A549 (cell line): ENCODE data around the gene TIGD3. TPM values are rescaled to one million over a fixed set of nuclear protein-coding genes. Genes with fewer than 3 reads are reported as not detected.
A peak's percentile ranks its signal among the peaks of the same experiment; 100 is the strongest.

Experiments
- ATAC-seq, 2 experiments: fragments of 200-7000 bp in 1 of 2; fragments of >200 bp in 1 of 2; cut with Nextera tagmentation in 1 of 2; cut with Tn5 transposase in 1 of 2; 3 replicates each; pipeline versions ENCODE4 v1.8.0 to v1.9.1; 2018 to 2020; ENCODE audit warnings: mild to moderate bottlenecking in 1 of 2, moderate library complexity in 1 of 2
- CTCF ChIA-PET: fragments of 300-600 bp; sonication (Branson Sonifier 250); formaldehyde crosslinking; extraction: SDS; loops from one replicate; lab custom pipeline; 2021; ENCODE audit warnings: antibody characterized with exemption, inconsistent platforms; lab: Yijun Ruan, JAX
- POLR2A ChIA-PET: fragments of 350-600 bp; formaldehyde crosslinking; extraction: SDS; loops from one replicate; lab custom pipeline; 2021; ENCODE audit warnings: antibody characterized with exemption, inconsistent platforms; lab: Yijun Ruan, JAX
- DNase-seq, 2 experiments: peaks; one replicate each; pipeline versions ENCODE4 v3.0.0 to v3.0.0-alpha.2; 2011 to 2016; ENCODE audit warnings: low read depth in 1 of 2, low spot score in 1 of 2
- FAIRE-seq: peaks from 2 replicates; lab custom pipeline; 2011; peaks lifted over from hg19 to GRCh38; lab: Jason Lieb, UNC
- H3K27ac ChIP-seq, 2 experiments: fragments of >200 bp; sonication (Bioruptor Twin); formaldehyde crosslinking; 3 replicates each; pipeline ENCODE4 v1.5.1; 2016 to 2017
- H3K4me1 ChIP-seq: fragments of >200 bp; sonication (Bioruptor Twin); formaldehyde crosslinking; 3 replicates; pipeline ENCODE4 v1.6.1; 2016
- H3K4me2 ChIP-seq: fragments of >200 bp; sonication (Bioruptor Twin); formaldehyde crosslinking; 3 replicates; pipeline ENCODE4 v1.6.1; 2016
- H3K4me3 ChIP-seq: fragments of >200 bp; sonication (Bioruptor Twin); formaldehyde crosslinking; 3 replicates; pipeline ENCODE4 v1.5.1; 2016
- H3K9me3 ChIP-seq: fragments of >200 bp; sonication (Bioruptor Twin); formaldehyde crosslinking; 3 replicates; pipeline ENCODE4 v1.6.1; 2016
- BCL3 ChIP-seq: fragments of >200 bp; sonication (Bioruptor Twin); formaldehyde crosslinking; IDR thresholded peaks from 3 replicates; pipeline ENCODE4 v1.6.1; 2016
- CHD4 ChIP-seq: fragments of 200-600 bp; sonication (generic); IDR thresholded peaks from 2 replicates; pipeline ENCODE4 v1.6.1; 2016; ENCODE audit warnings: antibody characterized with exemption, mild to moderate bottlenecking, borderline replicate concordance
- CTCF ChIP-seq: fragments of >200 bp; sonication (Bioruptor Twin); formaldehyde crosslinking; IDR thresholded peaks from 3 replicates; pipeline ENCODE4 v1.5.1; 2016
- ESRRA ChIP-seq: fragments of 150-350 bp; IDR thresholded peaks from 2 replicates; pipeline ENCODE4 v1.6.1; 2014; ENCODE audit warnings: mild to moderate bottlenecking, low read length, borderline replicate concordance
- FOXS1 ChIP-seq: fragments of 250-450 bp; sonication (Bioruptor Pico); IDR thresholded peaks from 2 replicates; pipeline ENCODE4 v1.5.0; 2020; ENCODE audit warnings: mild to moderate bottlenecking, moderate library complexity
- HOXB13 ChIP-seq: fragments of 250-450 bp; sonication (Bioruptor Pico); IDR thresholded peaks from 2 replicates; pipeline ENCODE4 v1.5.0; 2020; ENCODE audit warnings: low read depth, mild to moderate bottlenecking, moderate library complexity
- JUN ChIP-seq, 2 experiments: fragments of >200 bp; sonication (Bioruptor Twin); formaldehyde crosslinking; IDR thresholded peaks; 2 replicates in 1 of 2; 3 replicates in 1 of 2; pipeline ENCODE4 v1.6.1; 2016 to 2017
- MAX ChIP-seq: IDR thresholded peaks from 2 replicates; pipeline ENCODE4 v1.6.1; 2012
- PHF8 ChIP-seq: fragments of 200-600 bp; sonication (generic); IDR thresholded peaks from 2 replicates; pipeline ENCODE4 v1.6.1; 2016; ENCODE audit warnings: low read depth, mild to moderate bottlenecking, antibody characterized with exemption, moderate library complexity, borderline replicate concordance
- POLR2A ChIP-seq: IDR thresholded peaks from 2 replicates; pipeline ENCODE4 v1.6.1; 2012; ENCODE audit warnings: mild to moderate bottlenecking, low read length
- RAD21 ChIP-seq, 2 experiments: fragments of >200 bp in 1 of 2; sonication (Bioruptor Twin) in 1 of 2; formaldehyde crosslinking in 1 of 2; IDR thresholded peaks in 1 of 2; conservative IDR thresholded peaks in 1 of 2; 2 replicates in 1 of 2; 3 replicates in 1 of 2; pipeline ENCODE4 v1.6.1; 2012 to 2018; ENCODE audit warnings: inconsistent platforms in 1 of 2
- REST ChIP-seq: fragments of 200-600 bp; sonication (generic); IDR thresholded peaks from 2 replicates; pipeline ENCODE4 v1.6.1; 2016; ENCODE audit warnings: antibody characterized with exemption, mild to moderate bottlenecking, moderate library complexity
- SMC3 ChIP-seq: fragments of >200 bp; sonication (Bioruptor Twin); formaldehyde crosslinking; IDR thresholded peaks from 3 replicates; pipeline ENCODE4 v1.6.1; 2018; ENCODE audit warnings: inconsistent platforms
- USF2 ChIP-seq: fragments of 450-650 bp; IDR thresholded peaks from 2 replicates; pipeline ENCODE4 v1.6.1; 2014; ENCODE audit warnings: antibody characterized with exemption
- ZNF302 ChIP-seq: fragments of 250-450 bp; sonication (Bioruptor Pico); IDR thresholded peaks from 2 replicates; pipeline ENCODE4 v1.9.0; 2021; ENCODE audit warnings: inconsistent platforms, mild to moderate bottlenecking, moderate library complexity
- ZSCAN20 ChIP-seq: fragments of 250-450 bp; sonication (Bioruptor Pico); IDR thresholded peaks from 2 replicates; pipeline ENCODE4 v1.8.0; 2022; ENCODE audit warnings: mild to moderate bottlenecking, moderate library complexity
- WGBS: methylation state at CpG from one replicate; pipeline ENCODE4 v1.1.6; 2017; ENCODE audit errors: missing lambda C conversion rate; 5-methylcytosine and 5-hydroxymethylcytosine counted together
- polyA plus RNA-seq, 4 experiments: library from polyadenylated mRNA; depleted of rRNA in 3 of 4; stranded (reverse); fragments of >200 nt; fragmentation: RNase III in 1 of 4; extraction: RNeasy Plus Mini Kit Qiagen cat#74134 plus additional on column Dnase treatment in 1 of 4; gene quantifications; 2 replicates in 3 of 4; 3 replicates in 1 of 4; pipeline ENCODE4 v1.2.3, GENCODE V29; 2011 to 2017

TIGD3 gene
- polyA plus RNA-seq, 2 of the 4 experiments (the other 2 are of a cell fraction) = 0.37 to 0.66 TPM

- H3K9me3 ChIP-seq = no peaks in the 10 kb centered on the region
- peak overlapping the region; percentile 56 to 71; a peak in 5 of 6 replicates for H3K27ac ChIP-seq
- peak overlapping the region; percentile 41 for H3K4me2 ChIP-seq
- FAIRE-seq (no peak), DNase-seq (no peak), ATAC-seq (no peak)
- H3K4me1 ChIP-seq = peaks cover 56% of the 10 kb centered on the region
- ChIA-PET CTCF (interaction anchor here (76.3 to 78.3 kb wide), 2 partner anchors 4 to 31 kb away, joined by 3090 read pairs; partner anchors contain the start of genes CDC42EP2, DPF2, POLA2 and TIGD3), POLR2A (interaction anchor here (0.7 to 1.2 kb wide), 4 partner anchors 19 to 614 kb away, joined by 3 to 4 read pairs (median 4); partner anchors contain the start of gene DPF2)
- 65% methylated on average over 5 of the region's 5 CpGs for WGBS
- H3K4me3 ChIP-seq = no peak overlapping the region
- no peak for TF ChIP-seq FOXS1
- TF ChIP-seq JUN (IDR thresholded peaks at IDR 0.05) = 0 out of 5 replicates have a peak, but pooled peaks of 1 of the 2 experiments have one; percentile 28
These were observed 43.3 kb upstream of the TIGD3 start for GRCh38 chr11:65311170-65311678.

GRCh38 chr11:65314501-65315203 lies 39.9 kb upstream of the TIGD3 start, which contains the start of gene CDC42EP2:
TSS of gene CDC42EP2 (plus strand) at chr11:65314866. CDS start at chr11:65320899, 6,033 bp downstream.
- POLR2A ChIA-PET = interaction anchor here (0.8 to 3.8 kb wide), 8 partner anchors 11 to 53 kb away, joined by 3 to 62 read pairs (median 9); partner anchors contain the start of genes DPF2 and POLA2
- FAIRE-seq = no peak
- 1% methylated on average over 19 of the region's 74 CpGs for whole genome bisulfite sequencing
- peaks cover 55% of the 10 kb centered on the region for H3K4me1 ChIP-seq
- DNase-seq = peak; percentile 77 to 84
- ATAC-seq = peak; percentile 73 to 88
- H3K9me3 ChIP-seq = no peaks in the 10 kb centered on the region
- H3K4me2 ChIP-seq = peak within 1 kb of the TSS; percentile 97
- peak within 1 kb of the TSS; percentile 99 for H3K4me3 ChIP-seq
- CTCF ChIA-PET = interaction anchor here (0.7 to 78.3 kb wide), 30 partner anchors 1 to 461 kb away, joined by 3 to 3090 read pairs (median 4); partner anchors contain the start of genes CAPN1, CDC42EP2, DPF2 and POLA2
- TF ChIP-seq BCL3 = 0 out of 3 replicates have a peak, but pooled peaks have one; percentile 25
- no peak; the same call in 2 of the 3 replicates for TF ChIP-seq SMC3
- TF ChIP-seq PHF8 = peak; percentile 56; the same call in 1 of the 2 replicates
- TF ChIP-seq REST = peak; percentile 55
- TF ChIP-seq POLR2A = peak; percentile 70
- TF ChIP-seq HOXB13 (CRISPR knock-in tag) = no peak
- TF ChIP-seq JUN (IDR thresholded peaks at IDR 0.05) = peak in 1 of 2 experiments; percentile 44; a peak in 2 of 5 replicates
- TF ChIP-seq MAX = peak; percentile 25; the same call in 1 of the 2 replicates
- TF ChIP-seq CHD4 = no peak
- peak within 1 kb of the TSS; percentile 91 for H3K27ac ChIP-seq

- ChIA-PET POLR2A (interaction anchor here (0.8 to 3.8 kb wide), 9 partner anchors 11 to 198 kb away, joined by 3 to 62 read pairs (median 7); partner anchors contain the start of genes DPF2, POLA2 and ZNHIT2), CTCF (interaction anchor here (0.7 to 78.3 kb wide), 33 partner anchors 0 to 462 kb away, joined by 3 to 3090 read pairs (median 4); partner anchors contain the start of genes CAPN1, CDC42EP2, DPF2 and POLA2)
- FAIRE-seq = no peak
- no peaks in the 10 kb centered on the region for H3K9me3 ChIP-seq
- peak overlapping the region; percentile 91 for H3K27ac ChIP-seq
- peak; percentile 74 to 78 for DNase-seq
- peaks cover 49% of the 10 kb centered on the region for H3K4me1 ChIP-seq
- peak; percentile 63 to 81 for ATAC-seq
- peak overlapping the region; percentile 99 for H3K4me3 ChIP-seq
- no CpG with 5 or more reads among the region's 59 CpGs for WGBS
- peak overlapping the region; percentile 97 for H3K4me2 ChIP-seq
- TF ChIP-seq HOXB13 (CRISPR knock-in tag) = no peak
- TF ChIP-seq ZNF302 (CRISPR knock-in tag) = no peak
- peak; percentile 99 for TF ChIP-seq SMC3
- TF ChIP-seq USF2 = no peak
- no peak for TF ChIP-seq ZSCAN20 (CRISPR knock-in tag)
- TF ChIP-seq RAD21 (conservative IDR thresholded peaks at IDR 0.05 in 1 of 2, IDR thresholded peaks at IDR 0.05 in 1 of 2) = peak; percentile 80 to 97
- peak; percentile 98 for TF ChIP-seq CTCF
- TF ChIP-seq ESRRA = no peak
- TF ChIP-seq JUN (IDR thresholded peaks at IDR 0.05) = peak in 1 of 2 experiments; percentile 48; a peak in 2 of 5 replicates
These were observed 39.2 kb upstream of the TIGD3 start for GRCh38 chr11:65315204-65315865.
